Measurements from ENCODE around the gene CGB1. TPM values are rescaled to one million over a fixed set of nuclear protein-coding genes. Genes with fewer than 3 reads are reported as not detected.
"Not testable (repeated sequence)": the region's sequence is repeated elsewhere in the genome, so short reads cannot be mapped to it uniquely, and the experiment has no call there.

The CGB1 gene
- total RNA-seq, 1 experiment from 2014 or later: not detected

GRCh38 chr19:49024233-49024632, 12.5 kb downstream of the CGB1 start, which contains the start of gene CGB3:
Gene CGB3, minus strand, starts transcription at chr19:49024333. Its CDS starts 362 bp downstream, at chr19:49023971.
- H3K27ac ChIP-seq (ENCODE audit: insufficient read length, low read depth, low read length); H2BK120ac ChIP-seq (ENCODE audit: low read depth, low read length, poor library complexity, severe bottlenecking); H3K79me2 ChIP-seq (ENCODE audit: insufficient read depth, low read length); H4K5ac ChIP-seq (ENCODE audit: insufficient read length, low read depth, low read length); H2BK12ac ChIP-seq (ENCODE audit: insufficient read length, low read depth, low read length); H3K56ac ChIP-seq (ENCODE audit: insufficient read length, low read depth, low read length); H3K27me3 ChIP-seq (ENCODE audit: insufficient read depth, low read length); H3K9me3 ChIP-seq (ENCODE audit: control insufficient read depth, low read depth, low read length); H3K4me2 ChIP-seq (ENCODE audit: insufficient read depth, insufficient read length, low read length); H3K9ac ChIP-seq (ENCODE audit: extremely low read depth, insufficient read length, low read length); H4K91ac ChIP-seq (ENCODE audit: insufficient read length, low read depth, low read length); H4K20me1 ChIP-seq (ENCODE audit: control insufficient read depth, insufficient read depth, insufficient read length); H3K18ac ChIP-seq (ENCODE audit: insufficient read length, low read depth, low read length); H3K9me3 Mint-ChIP-seq; H3K23me2 ChIP-seq (ENCODE audit: insufficient read length, low read depth, low read length, poor library complexity, severe bottlenecking); H4K8ac ChIP-seq (replicated peaks; ENCODE audit: insufficient read length, low read depth, low read length); DNase-seq; H2BK5ac ChIP-seq (ENCODE audit: insufficient read length, low read length); H3T11ph ChIP-seq (ENCODE audit: low read length); H2BK20ac ChIP-seq (ENCODE audit: low read depth, low read length, poor library complexity, severe bottlenecking); H2BK15ac ChIP-seq (ENCODE audit: low read depth, low read length); H3K23ac ChIP-seq (ENCODE audit: insufficient read length, low read depth, low read length); H3K27ac Mint-ChIP-seq; H2AK5ac ChIP-seq (ENCODE audit: insufficient read length, low read length); H3K4me1 ChIP-seq (ENCODE audit: insufficient read depth, low read length); H2AFZ ChIP-seq (ENCODE audit: low read length); H3K36me3 Mint-ChIP-seq (ENCODE audit: insufficient read depth in 1 of 3, low read depth in 3 of 3); H3K14ac ChIP-seq (ENCODE audit: insufficient read depth, low read length); H3K4me3 Mint-ChIP-seq; H3K79me1 ChIP-seq (ENCODE audit: insufficient read depth, low read depth, low read length, poor library complexity, severe bottlenecking); H3K4ac ChIP-seq (ENCODE audit: low read depth, low read length): not testable (repeated sequence)
- Mint-ChIP-seq H3K27me3 (ENCODE audit: low read depth) (peaks cover 42% of the 10 kb centered on the region), H3K4me1 (peaks cover 12 to 20% of the 10 kb centered on the region in 2 experiments)
- WGBS (ENCODE audit: extremely low coverage, insufficient read length, low lambda C conversion rate): no CpG with 5 or more reads among the region's 15 CpGs

Data from H9 (cell line).